Right lobe of liver (tissue), 4 donors: ENCODE measurements around the gene KCNQ2.

ENCODE experiments used
- POLR2A ChIP-seq: fragments of 450-650 bp; IDR thresholded peaks from one replicate; pipeline ENCODE4 v1.6.1; 2017; ENCODE audit warnings: antibody characterized with exemption, mild to moderate bottlenecking
- TF ChIP-seq, protein P1 (sequence below), 4 donors: fragments of 200-600 bp in 3 of 4; fragments of 450-650 bp in 1 of 4; IDR thresholded peaks; one replicate each; pipeline versions ENCODE4 v1.5.1 to v1.8.0; 2016 to 2022; ENCODE audit warnings: antibody characterized with exemption in 4 of 4, mild to moderate bottlenecking in 2 of 4
- donor health status: DM: no; HTN: no; CAD: no.
- donor health status: DM: no; HTN: no; CAD: no.
- donor health status: DM: no; HTN: yes; CAD: no.

DNA sequence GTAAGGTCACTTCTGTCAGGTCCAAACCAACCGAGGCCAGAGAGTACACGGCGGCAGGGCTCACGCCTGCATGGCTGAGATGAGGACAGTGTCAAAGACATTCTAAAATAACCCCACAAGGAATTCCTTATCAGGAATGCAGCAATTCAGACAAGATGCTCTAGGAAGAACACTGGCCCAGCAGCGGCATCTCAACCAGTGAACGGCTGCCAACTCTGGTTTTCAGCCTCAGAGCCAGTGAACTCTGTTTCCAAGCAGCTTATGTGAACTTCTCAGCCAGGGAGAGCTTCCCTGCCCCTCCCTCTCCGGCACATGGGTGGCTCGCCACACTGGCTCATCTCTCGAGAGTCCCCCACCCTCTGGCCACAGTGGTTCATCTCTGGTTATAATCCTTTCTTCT is 36.9 kb downstream of the KCNQ2 start:
- TF ChIP-seq POLR2A, result no peak
- TF ChIP-seq, protein P1, sequence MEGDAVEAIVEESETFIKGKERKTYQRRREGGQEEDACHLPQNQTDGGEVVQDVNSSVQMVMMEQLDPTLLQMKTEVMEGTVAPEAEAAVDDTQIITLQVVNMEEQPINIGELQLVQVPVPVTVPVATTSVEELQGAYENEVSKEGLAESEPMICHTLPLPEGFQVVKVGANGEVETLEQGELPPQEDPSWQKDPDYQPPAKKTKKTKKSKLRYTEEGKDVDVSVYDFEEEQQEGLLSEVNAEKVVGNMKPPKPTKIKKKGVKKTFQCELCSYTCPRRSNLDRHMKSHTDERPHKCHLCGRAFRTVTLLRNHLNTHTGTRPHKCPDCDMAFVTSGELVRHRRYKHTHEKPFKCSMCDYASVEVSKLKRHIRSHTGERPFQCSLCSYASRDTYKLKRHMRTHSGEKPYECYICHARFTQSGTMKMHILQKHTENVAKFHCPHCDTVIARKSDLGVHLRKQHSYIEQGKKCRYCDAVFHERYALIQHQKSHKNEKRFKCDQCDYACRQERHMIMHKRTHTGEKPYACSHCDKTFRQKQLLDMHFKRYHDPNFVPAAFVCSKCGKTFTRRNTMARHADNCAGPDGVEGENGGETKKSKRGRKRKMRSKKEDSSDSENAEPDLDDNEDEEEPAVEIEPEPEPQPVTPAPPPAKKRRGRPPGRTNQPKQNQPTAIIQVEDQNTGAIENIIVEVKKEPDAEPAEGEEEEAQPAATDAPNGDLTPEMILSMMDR (IDR thresholded peaks at IDR 0.05), result no peak
